ENCODE results near the gene C17orf107. TPM values are rescaled to one million over a fixed set of nuclear protein-coding genes. Genes with fewer than 3 reads are reported as not detected.

C17orf107 gene
- total and polyA plus RNA-seq, 3 experiments from 2014 or later = 2.0 to 2.3 (median 2.2) TPM

- H3K36me3 Mint-ChIP-seq = peaks cover 0 to 41% (median 6%) of the 10 kb centered on the region in 3 donors
- no peaks in the 10 kb centered on the region for H3K9me3 ChIP-seq (ENCODE audit: low read length)
- H3K27me3 Mint-ChIP-seq = peaks cover 0 to 3% of the 10 kb centered on the region in 2 donors
- DNase-seq = peak in 2 of 5 donors; percentile 21 to 36
- no peaks in the 10 kb centered on the region for H3K9me3 Mint-ChIP-seq
- no peak overlapping the region for H3K27ac ChIP-seq (ENCODE audit: low read depth, low read length)
- peak overlapping the region in 5 of 7 donors; percentile 26 to 77 (median 50) for H3K4me3 Mint-ChIP-seq
- H3K27me3 ChIP-seq (ENCODE audit: insufficient read depth, low read length, poor library complexity, severe bottlenecking) = no peaks in the 10 kb centered on the region
- ChIA-PET CTCF (interaction anchor here (0.9 kb wide), 1 partner anchor 31 kb away, joined by 4 read pairs; the partner anchor contains the start of gene CHRNE), POLR2A (interaction anchor here (0.8 to 1.1 kb wide), 3 partner anchors 17 to 34 kb away, joined by 3 to 4 read pairs (median 4); partner anchors contain the start of genes ENO3 and SPAG7)
- H3K4me1 ChIP-seq (ENCODE audit: insufficient read depth, low read length) = peaks cover 23% of the 10 kb centered on the region
- peaks cover 5% of the 10 kb centered on the region for H3K36me3 ChIP-seq (ENCODE audit: insufficient read depth, low read length)
- H3K4me3 ChIP-seq (ENCODE audit: low read length) = no peak overlapping the region
- peaks cover 32 to 53% (median 34%) of the 10 kb centered on the region in 3 donors for H3K4me1 Mint-ChIP-seq
- H3K27ac Mint-ChIP-seq = peak overlapping the region in 7 of 8 donors; percentile 14 to 86 (median 69)
Observed at GRCh38 chr17:4934173-4934979, 35.0 kb downstream of the C17orf107 start.

GRCh38 chr17:4935650-4936049 lies 36.3 kb downstream of the C17orf107 start:
- peaks cover 23% of the 10 kb centered on the region for H3K4me1 ChIP-seq (ENCODE audit: insufficient read depth, low read length)
- POLR2A ChIA-PET = no interaction called here
- H3K4me3 ChIP-seq (ENCODE audit: low read length) = no peak overlapping the region
- H3K9me3 ChIP-seq (ENCODE audit: low read length) = no peaks in the 10 kb centered on the region
- Mint-ChIP-seq H3K36me3 (peaks cover 0 to 47% (median 6%) of the 10 kb centered on the region in 3 donors), H3K27me3 (peaks cover 0 to 5% of the 10 kb centered on the region in 2 donors), H3K4me3 (no peak overlapping the region), H3K27ac (peak overlapping the region in 3 of 8 donors; percentile 31 to 81 (median 56)), H3K9me3 (no peaks in the 10 kb centered on the region), H3K4me1 (peaks cover 32 to 58% (median 34%) of the 10 kb centered on the region in 3 donors)
- CTCF ChIA-PET = no interaction called here
- no peak for DNase-seq
- H3K27me3 ChIP-seq (ENCODE audit: insufficient read depth, low read length, poor library complexity, severe bottlenecking) = no peaks in the 10 kb centered on the region
- peaks cover 5% of the 10 kb centered on the region for H3K36me3 ChIP-seq (ENCODE audit: insufficient read depth, low read length)
- H3K27ac ChIP-seq (ENCODE audit: low read depth, low read length) = no peak overlapping the region

- H3K36me3 Mint-ChIP-seq = peaks cover 0 to 50% (median 6%) of the 10 kb centered on the region in 3 donors
- H3K9me3 Mint-ChIP-seq = no peaks in the 10 kb centered on the region
- H3K27ac Mint-ChIP-seq = peak overlapping the region in 6 of 8 donors; percentile 12 to 56 (median 30)
- Histone ChIP-seq H3K27me3 (ENCODE audit: insufficient read depth, low read length, poor library complexity, severe bottlenecking) (no peaks in the 10 kb centered on the region), H3K4me1 (ENCODE audit: insufficient read depth, low read length) (peaks cover 31% of the 10 kb centered on the region), H3K4me3 (ENCODE audit: low read length) (no peak overlapping the region), H3K36me3 (ENCODE audit: insufficient read depth, low read length) (peaks cover 5% of the 10 kb centered on the region), H3K27ac (ENCODE audit: low read depth, low read length) (no peak overlapping the region), H3K9me3 (ENCODE audit: low read length) (no peaks in the 10 kb centered on the region)
- no peak for DNase-seq
- peaks cover 0 to 5% of the 10 kb centered on the region in 2 donors for H3K27me3 Mint-ChIP-seq
- peaks cover 38 to 65% (median 38%) of the 10 kb centered on the region in 3 donors for H3K4me1 Mint-ChIP-seq
- POLR2A ChIA-PET = interaction anchor here (1.1 kb wide), 1 partner anchor 12 kb away, joined by 4 read pairs; the partner anchor contains the start of gene PFN1
- CTCF ChIA-PET = no interaction called here
- peak overlapping the region in 2 of 7 donors; percentile 15 to 61 for H3K4me3 Mint-ChIP-seq
Observed at GRCh38 chr17:4936436-4936835, 37.1 kb downstream of the C17orf107 start.

- H3K4me1 Mint-ChIP-seq = peaks cover 49 to 76% (median 50%) of the 10 kb centered on the region in 3 donors
- H3K27me3 ChIP-seq (ENCODE audit: insufficient read depth, low read length, poor library complexity, severe bottlenecking) = no peaks in the 10 kb centered on the region
- H3K27me3 Mint-ChIP-seq = peaks cover 0 to 5% of the 10 kb centered on the region in 2 donors
- POLR2A ChIA-PET = no interaction called here
- CTCF ChIA-PET = interaction anchor here (1.0 kb wide), 1 partner anchor 33 kb away, joined by 3 read pairs; no protein-coding TSS in a partner anchor
- H3K4me3 Mint-ChIP-seq = peak overlapping the region in 4 of 7 donors; percentile 47 to 58 (median 54)
- H3K9me3 Mint-ChIP-seq = no peaks in the 10 kb centered on the region
- no peak overlapping the region for H3K27ac Mint-ChIP-seq
- H3K4me1 ChIP-seq (ENCODE audit: insufficient read depth, low read length) = peaks cover 42% of the 10 kb centered on the region
- H3K9me3 ChIP-seq (ENCODE audit: low read length) = no peaks in the 10 kb centered on the region
- peaks cover 6 to 61% (median 12%) of the 10 kb centered on the region in 3 donors for H3K36me3 Mint-ChIP-seq
- peaks cover 9% of the 10 kb centered on the region for H3K36me3 ChIP-seq (ENCODE audit: insufficient read depth, low read length)
- DNase-seq = no peak
- no peak overlapping the region for H3K27ac ChIP-seq (ENCODE audit: low read depth, low read length)
- H3K4me3 ChIP-seq (ENCODE audit: low read length) = no peak overlapping the region
Observed at GRCh38 chr17:4937553-4937952, 38.2 kb downstream of the C17orf107 start.

- Mint-ChIP-seq H3K4me3 (peak overlapping the region; percentile 66 to 97 (median 93)), H3K36me3 (peaks cover 6 to 65% (median 15%) of the 10 kb centered on the region in 3 donors), H3K4me1 (peaks cover 54 to 77% (median 54%) of the 10 kb centered on the region in 3 donors), H3K9me3 (no peaks in the 10 kb centered on the region), H3K27me3 (peaks cover 0 to 5% of the 10 kb centered on the region in 2 donors), H3K27ac (peak overlapping the region in 3 of 8 donors; percentile 32 to 91 (median 59))
- Histone ChIP-seq H3K27me3 (ENCODE audit: insufficient read depth, low read length, poor library complexity, severe bottlenecking) (no peaks in the 10 kb centered on the region), H3K36me3 (ENCODE audit: insufficient read depth, low read length) (peaks cover 14% of the 10 kb centered on the region), H3K4me3 (ENCODE audit: low read length) (no peak overlapping the region), H3K9me3 (ENCODE audit: low read length) (no peaks in the 10 kb centered on the region), H3K27ac (ENCODE audit: low read depth, low read length) (no peak overlapping the region), H3K4me1 (ENCODE audit: insufficient read depth, low read length) (peaks cover 47% of the 10 kb centered on the region)
- DNase-seq = no peak
- POLR2A ChIA-PET = interaction anchor here (2.9 to 4.1 kb wide), 2 partner anchors 11 to 29 kb away, joined by 61 to 67 read pairs; partner anchors contain the start of genes PFN1 and SPAG7
- CTCF ChIA-PET = interaction anchor here (1.0 to 4.0 kb wide), 2 partner anchors 29 to 32 kb away, joined by 3 to 25 read pairs; no protein-coding TSS in a partner anchor
Observed at GRCh38 chr17:4938069-4938491, 38.7 kb downstream of the C17orf107 start.

GRCh38 chr17:4938688-4939545 lies 39.6 kb downstream of the C17orf107 start:
- peak overlapping the region; percentile 86 to 97 (median 96) for H3K4me3 Mint-ChIP-seq
- peaks cover 6 to 70% (median 17%) of the 10 kb centered on the region in 3 donors for H3K36me3 Mint-ChIP-seq
- Histone ChIP-seq H3K36me3 (ENCODE audit: insufficient read depth, low read length) (peaks cover 18% of the 10 kb centered on the region), H3K4me3 (ENCODE audit: low read length) (peak overlapping the region; percentile 97), H3K4me1 (ENCODE audit: insufficient read depth, low read length) (peaks cover 54% of the 10 kb centered on the region), H3K9me3 (ENCODE audit: low read length) (no peaks in the 10 kb centered on the region), H3K27ac (ENCODE audit: low read depth, low read length) (peak overlapping the region; percentile 85), H3K27me3 (ENCODE audit: insufficient read depth, low read length, poor library complexity, severe bottlenecking) (no peaks in the 10 kb centered on the region)
- H3K4me1 Mint-ChIP-seq = peaks cover 54 to 77% (median 54%) of the 10 kb centered on the region in 3 donors
- no peaks in the 10 kb centered on the region for H3K9me3 Mint-ChIP-seq
- no peak for DNase-seq
- ChIA-PET CTCF (interaction anchor here (1.2 to 4.0 kb wide), 10 partner anchors 10 to 59 kb away, joined by 4 to 34 read pairs (median 5); partner anchors contain the start of genes C17orf107, CHRNE, KIF1C and PFN1), POLR2A (interaction anchor here (0.9 to 4.1 kb wide), 7 partner anchors 10 to 796 kb away, joined by 3 to 67 read pairs (median 12); partner anchors contain the start of genes C17orf107, CYB5D2, PFN1 and SPAG7)
- peak overlapping the region; percentile 89 to 98 (median 94) for H3K27ac Mint-ChIP-seq
- H3K27me3 Mint-ChIP-seq = peaks cover 0 to 5% of the 10 kb centered on the region in 2 donors

GRCh38 chr17:4939546-4939795 lies 40.1 kb downstream of the C17orf107 start:
- Histone ChIP-seq H3K4me3 (ENCODE audit: low read length) (peak overlapping the region; percentile 97), H3K4me1 (ENCODE audit: insufficient read depth, low read length) (peaks cover 54% of the 10 kb centered on the region)

More at GRCh38 chr17:4939546-4939795, 40.1 kb downstream of the C17orf107 start:
- CTCF ChIA-PET = interaction anchor here (0.6 to 4.0 kb wide), 13 partner anchors 9 to 529 kb away, joined by 3 to 34 read pairs (median 5); partner anchors contain the start of genes C17orf107, CHRNE, KIF1C and PFN1
- no peaks in the 10 kb centered on the region for H3K9me3 ChIP-seq (ENCODE audit: low read length)
- Mint-ChIP-seq H3K4me1 (peaks cover 54 to 77% (median 54%) of the 10 kb centered on the region in 3 donors), H3K36me3 (peaks cover 6 to 75% (median 22%) of the 10 kb centered on the region in 3 donors), H3K27me3 (peaks cover 0 to 4% of the 10 kb centered on the region in 2 donors), H3K9me3 (no peaks in the 10 kb centered on the region), H3K4me3 (peak overlapping the region; percentile 86 to 97 (median 96)), H3K27ac (peak overlapping the region; percentile 89 to 98 (median 94))
- POLR2A ChIA-PET = interaction anchor here (0.5 to 4.1 kb wide), 15 partner anchors 9 to 796 kb away, joined by 3 to 67 read pairs (median 7); partner anchors contain the start of genes C17orf107, CAMTA2, CHRNE and CYB5D2
- no peaks in the 10 kb centered on the region for H3K27me3 ChIP-seq (ENCODE audit: insufficient read depth, low read length, poor library complexity, severe bottlenecking)
- peaks cover 18% of the 10 kb centered on the region for H3K36me3 ChIP-seq (ENCODE audit: insufficient read depth, low read length)
- peak overlapping the region; percentile 85 for H3K27ac ChIP-seq (ENCODE audit: low read depth, low read length)
- DNase-seq = peak in 1 of 5 donors; percentile 13
